ENCODE results near the gene WHAMM.
"Not testable (repeated sequence)": the region's sequence is repeated elsewhere in the genome, so short reads cannot be mapped to it uniquely, and the experiment has no call there.

WHAMM gene, protein sequence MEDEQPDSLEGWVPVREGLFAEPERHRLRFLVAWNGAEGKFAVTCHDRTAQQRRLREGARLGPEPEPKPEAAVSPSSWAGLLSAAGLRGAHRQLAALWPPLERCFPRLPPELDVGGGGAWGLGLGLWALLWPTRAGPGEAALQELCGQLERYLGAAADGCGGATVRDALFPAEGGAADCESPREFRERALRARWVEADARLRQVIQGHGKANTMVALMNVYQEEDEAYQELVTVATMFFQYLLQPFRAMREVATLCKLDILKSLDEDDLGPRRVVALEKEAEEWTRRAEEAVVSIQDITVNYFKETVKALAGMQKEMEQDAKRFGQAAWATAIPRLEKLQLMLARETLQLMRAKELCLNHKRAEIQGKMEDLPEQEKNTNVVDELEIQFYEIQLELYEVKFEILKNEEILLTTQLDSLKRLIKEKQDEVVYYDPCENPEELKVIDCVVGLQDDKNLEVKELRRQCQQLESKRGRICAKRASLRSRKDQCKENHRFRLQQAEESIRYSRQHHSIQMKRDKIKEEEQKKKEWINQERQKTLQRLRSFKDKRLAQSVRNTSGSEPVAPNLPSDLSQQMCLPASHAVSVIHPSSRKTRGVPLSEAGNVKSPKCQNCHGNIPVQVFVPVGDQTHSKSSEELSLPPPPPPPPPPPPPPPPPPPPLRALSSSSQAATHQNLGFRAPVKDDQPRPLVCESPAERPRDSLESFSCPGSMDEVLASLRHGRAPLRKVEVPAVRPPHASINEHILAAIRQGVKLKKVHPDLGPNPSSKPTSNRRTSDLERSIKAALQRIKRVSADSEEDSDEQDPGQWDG

GRCh38 chr15:82809308-82810060 lies at the start of gene WHAMM:
Gene WHAMM (plus strand): TSS chr15:82809628. CDS start chr15:82809727, 99 bp downstream.
- DNase-seq (ENCODE audit: low read depth), result peak; percentile 86

DNA sequence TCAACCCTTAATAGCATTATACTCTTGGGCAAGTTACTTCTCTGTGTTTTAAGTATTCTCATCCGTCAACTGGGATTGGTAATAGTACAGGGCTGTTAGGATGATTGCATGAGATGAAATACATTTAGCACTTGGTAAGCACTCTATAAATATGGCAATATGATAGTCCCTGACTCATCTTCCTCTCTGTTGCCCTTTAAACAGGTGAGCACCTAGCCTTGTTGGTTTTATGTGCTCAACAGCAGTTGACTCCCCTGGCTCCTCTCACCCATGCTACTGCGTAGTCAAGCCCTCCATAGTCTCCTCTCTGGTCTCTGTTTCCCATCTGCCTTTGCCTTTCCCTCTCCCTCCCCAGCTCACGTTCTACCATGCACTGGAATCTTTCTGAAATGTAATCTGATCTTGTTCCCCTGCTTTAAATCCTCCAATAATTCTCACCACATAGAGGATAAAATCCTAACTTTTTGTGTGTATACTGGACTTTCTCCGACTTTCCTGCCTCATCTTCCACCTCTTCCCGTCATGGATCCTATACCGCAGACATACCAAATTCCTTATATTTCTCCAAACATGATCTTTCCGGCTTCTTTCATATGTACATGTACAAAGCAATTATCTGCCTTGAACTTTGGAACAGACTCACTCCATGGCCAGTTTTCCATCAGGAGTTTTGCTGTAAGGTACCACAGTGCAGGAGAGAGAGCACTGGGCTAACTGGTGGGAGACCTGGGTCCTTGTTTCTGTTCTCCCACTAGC lies 45.9 kb upstream of the WHAMM start:
- DNase-seq (ENCODE audit: low read depth), result no peak

DNA sequence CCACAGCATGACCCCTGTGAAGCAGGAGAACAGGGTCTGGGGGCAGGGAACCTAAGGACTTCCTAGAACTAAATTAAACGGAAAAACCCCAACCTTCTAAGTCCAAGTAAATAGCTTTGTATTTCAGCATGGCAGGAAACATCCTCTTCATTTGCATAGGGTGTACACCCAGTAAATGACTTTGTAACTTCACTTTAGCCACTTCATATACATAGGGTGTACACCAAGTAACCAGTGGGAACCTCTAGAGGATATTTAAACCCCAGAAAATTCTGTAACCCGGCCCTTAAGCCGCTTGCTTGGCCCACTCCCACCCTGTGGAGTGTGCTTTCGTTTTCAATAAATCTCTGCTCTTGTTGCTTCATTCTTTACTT lies 45.3 kb upstream of the WHAMM start:
- no peak for DNase-seq (ENCODE audit: low read depth)

DNA sequence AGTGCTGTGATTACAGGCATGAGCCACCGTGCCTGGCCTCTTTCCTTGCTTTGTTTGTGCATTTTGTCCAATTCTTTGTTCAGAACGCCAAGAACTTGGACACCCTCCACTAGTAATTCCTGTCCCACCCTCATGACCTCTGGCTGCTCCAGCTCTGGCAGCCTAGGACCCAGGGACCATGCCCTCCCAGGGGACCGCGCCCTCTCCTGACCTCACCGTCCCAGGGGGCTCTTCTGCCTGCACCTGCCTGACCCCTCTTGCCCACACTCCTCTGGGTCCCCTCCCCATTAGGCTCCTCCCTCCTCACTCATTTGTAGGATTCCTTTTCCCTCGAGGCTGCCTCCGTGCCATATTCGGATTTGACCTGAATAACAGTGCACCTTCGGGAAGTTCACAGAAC lies 44.7 kb upstream of the WHAMM start:
- DNase-seq (ENCODE audit: low read depth), result no peak

GRCh38 chr15:82766201-82766600 lies 43.2 kb upstream of the WHAMM start:
- DNase-seq (ENCODE audit: low read depth), result not testable (repeated sequence)

DNA sequence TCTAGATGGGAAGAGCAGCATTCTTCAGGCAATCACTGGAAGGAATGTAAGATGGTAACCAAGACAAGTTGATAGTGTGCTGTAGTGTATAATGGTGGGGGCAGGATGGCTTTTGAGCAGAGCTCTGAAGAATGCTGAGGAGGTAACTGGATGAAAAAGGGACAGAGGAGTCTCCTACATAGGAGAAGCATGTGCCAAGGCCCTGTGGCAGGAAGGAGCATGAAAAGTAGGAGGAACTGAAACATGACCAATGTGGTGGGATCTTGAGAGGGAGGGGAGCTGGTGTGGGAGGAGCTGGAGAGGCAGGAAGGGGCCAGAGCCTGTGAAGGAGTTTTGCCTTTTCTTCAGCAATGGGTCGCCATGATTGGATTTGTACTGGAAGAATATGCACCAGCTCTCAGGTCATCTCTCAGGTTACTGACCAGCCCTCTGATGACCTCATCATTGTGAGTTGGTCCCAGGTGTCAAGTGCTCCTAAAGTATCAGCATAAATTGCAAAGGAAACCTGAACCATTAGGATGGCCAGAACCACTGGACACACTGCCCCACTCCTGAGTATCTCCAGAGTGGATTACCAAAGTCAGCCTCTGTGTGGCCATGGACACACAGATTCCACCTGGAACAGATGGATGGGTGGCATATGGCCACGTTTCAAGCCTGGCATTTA lies 42.1 kb upstream of the WHAMM start:
- DNase-seq (ENCODE audit: low read depth), result no peak

DNA sequence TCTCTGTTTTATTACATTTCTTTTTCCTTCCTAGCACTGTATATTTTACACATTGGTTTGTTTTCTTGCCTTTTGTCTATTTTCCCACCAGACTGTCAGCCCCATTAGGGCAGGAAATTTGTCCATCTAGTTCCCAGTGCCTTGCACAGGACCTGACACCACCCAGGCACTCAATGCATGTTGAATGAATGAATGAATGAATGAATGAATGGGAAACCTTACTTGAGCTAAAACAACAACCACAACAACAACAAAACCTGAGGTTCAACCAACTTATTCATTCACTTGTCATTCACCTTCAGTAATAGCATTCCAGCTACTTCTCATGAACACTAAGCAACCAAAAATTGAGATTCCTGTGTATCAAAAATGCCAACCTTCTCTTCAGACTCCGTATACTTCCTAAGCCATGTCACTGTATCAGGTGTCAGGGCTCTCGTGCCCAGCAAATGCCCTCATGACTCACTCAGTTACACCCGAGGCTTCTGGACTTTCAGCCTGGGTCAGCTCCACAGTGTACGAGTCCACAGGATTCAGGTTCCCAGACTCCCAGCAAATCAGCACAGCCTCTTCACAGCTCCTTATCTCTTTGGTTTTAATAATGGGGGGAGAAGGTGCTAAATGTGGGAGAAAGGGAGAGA lies 40.9 kb upstream of the WHAMM start:
- no peak for DNase-seq (ENCODE audit: low read depth)

GRCh38 chr15:82771789-82772607 lies 37.4 kb upstream of the WHAMM start:
- DNase-seq (ENCODE audit: low read depth), result no peak

DNA sequence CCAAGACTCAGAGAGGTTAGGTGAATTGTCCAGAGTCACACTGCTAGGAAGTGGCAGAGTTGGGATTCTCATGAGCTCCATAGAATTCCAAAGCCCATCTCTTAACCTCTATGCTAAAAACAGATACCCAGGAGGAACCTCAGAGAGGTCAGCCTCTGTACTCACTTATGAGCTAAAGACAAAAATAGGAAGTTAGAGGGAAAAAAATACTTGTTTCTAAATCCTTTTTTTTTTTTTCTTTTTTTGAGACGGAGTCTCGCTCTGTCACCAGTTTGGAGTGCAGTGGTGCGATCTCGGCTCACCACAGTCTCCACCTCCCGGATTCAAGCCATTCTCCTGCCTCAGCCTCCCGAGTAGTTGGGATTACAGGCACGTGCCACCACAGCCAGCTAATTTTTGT lies 34.9 kb upstream of the WHAMM start:
- no peak for DNase-seq (ENCODE audit: low read depth)

- DNase-seq (ENCODE audit: low read depth), result no peak
Observed at GRCh38 chr15:82778755-82779154, 30.7 kb upstream of the WHAMM start.

- no peak for DNase-seq (ENCODE audit: low read depth)
Observed at GRCh38 chr15:82781349-82781748, 28.1 kb upstream of the WHAMM start.

DNA sequence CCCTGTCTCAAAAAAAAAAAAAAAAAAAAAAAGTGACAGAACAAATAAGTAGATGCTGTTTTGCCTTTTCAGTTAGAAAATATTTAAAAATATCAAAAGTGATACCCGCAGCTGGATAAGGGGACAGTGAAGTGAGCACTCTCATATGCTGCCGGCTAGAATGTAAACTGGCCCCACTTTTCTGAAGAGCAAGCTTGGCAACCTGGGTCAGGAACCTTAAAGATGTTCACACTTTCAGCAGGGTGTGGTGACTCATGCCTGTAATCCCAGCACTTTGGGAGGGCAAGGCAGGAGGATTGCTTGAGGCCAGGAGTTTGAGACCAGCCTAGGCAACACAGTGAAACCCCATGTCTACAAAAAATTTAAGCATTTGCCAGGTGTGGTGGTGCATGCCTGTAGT lies 20.9 kb upstream of the WHAMM start:
- no peak for DNase-seq (ENCODE audit: low read depth)

DNA sequence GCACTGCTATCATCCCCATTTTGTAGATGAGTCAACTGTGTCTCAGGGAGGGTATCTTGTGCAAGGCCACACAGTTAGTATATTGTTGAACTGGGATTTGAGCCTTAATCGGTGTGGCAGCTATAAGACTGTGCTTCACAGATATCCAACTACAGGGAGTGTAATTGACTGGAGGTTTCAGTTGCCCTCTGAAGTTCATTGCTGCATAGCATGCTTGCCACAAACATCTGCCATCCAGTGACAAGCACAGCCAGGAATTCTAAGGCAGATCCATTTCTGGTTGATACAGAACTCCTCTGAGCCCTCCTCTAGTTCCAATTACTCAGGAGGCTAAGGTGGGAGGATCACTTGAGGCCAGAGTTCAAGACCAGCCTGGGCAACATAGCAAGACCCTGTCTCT lies 19.9 kb upstream of the WHAMM start:
- no peak for DNase-seq (ENCODE audit: low read depth)

DNA sequence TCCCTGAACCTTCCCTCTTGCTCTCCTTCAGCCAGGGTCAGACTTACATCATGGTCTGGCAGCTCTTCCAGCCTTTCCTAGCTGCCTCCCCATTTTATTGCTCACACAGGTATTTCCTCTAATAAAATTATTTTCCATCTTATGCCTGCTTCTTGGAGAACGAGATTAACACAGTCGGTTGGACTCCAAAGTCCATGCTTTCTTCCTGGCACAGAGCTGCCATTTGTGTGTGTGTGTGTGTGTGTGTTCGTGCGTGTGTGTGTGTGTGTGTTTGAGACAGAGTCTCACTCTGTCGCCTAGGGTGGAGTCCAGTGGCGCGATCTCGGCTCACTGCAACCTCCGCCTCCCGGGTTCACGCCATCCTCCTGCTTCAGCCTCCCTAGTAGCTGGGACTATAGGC lies 19.1 kb upstream of the WHAMM start:
- DNase-seq (ENCODE audit: low read depth), result no peak

- no peak for DNase-seq (ENCODE audit: low read depth)
Observed at GRCh38 chr15:82792068-82792467, 17.4 kb upstream of the WHAMM start.

- no peak for DNase-seq (ENCODE audit: low read depth)
Observed at GRCh38 chr15:82793737-82794136, 15.7 kb upstream of the WHAMM start.

DNA sequence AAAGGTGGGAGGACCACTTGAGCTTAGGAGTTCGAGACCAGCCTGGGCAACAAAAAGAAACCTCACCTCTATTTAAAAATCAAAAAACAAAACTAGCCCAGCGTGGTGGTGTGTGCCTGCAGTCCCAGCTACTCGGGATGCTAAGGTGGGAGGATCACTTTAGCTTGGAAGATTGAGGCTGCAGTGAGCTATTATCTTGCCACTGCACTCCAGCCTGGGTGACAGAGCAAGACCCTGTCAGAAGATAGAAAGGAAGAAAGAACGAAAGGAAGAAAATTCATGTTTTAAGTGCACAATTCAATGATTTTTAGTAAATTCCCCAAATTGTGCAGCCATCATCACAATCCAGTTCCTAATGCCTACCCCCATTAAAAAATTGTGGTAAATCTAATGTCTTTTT lies 11.3 kb upstream of the WHAMM start:
- DNase-seq (ENCODE audit: low read depth), result no peak

- no peak for DNase-seq (ENCODE audit: low read depth)
Observed at GRCh38 chr15:82798531-82799166, 10.8 kb upstream of the WHAMM start.

GRCh38 chr15:82799183-82799841 lies 10.1 kb upstream of the WHAMM start:
- DNase-seq (ENCODE audit: low read depth), result no peak

Measured in HS-5 (cell line).